Loucy (cell line): ENCODE results near the gene RFX3.

Experiments
- EZH2phosphoT487 ChIP-seq: fragments of 200-600 bp; IDR thresholded peaks from 2 replicates; pipeline ENCODE4 v1.6.1; 2018; ENCODE audit warnings: antibody characterized with exemption, mild to moderate bottlenecking, moderate library complexity, borderline replicate concordance
- TF ChIP-seq, protein P1 (sequence below): fragments of 200-600 bp; sonication (generic); conservative IDR thresholded peaks from 2 replicates; pipeline ENCODE4 v1.5.1; 2014; ENCODE audit warnings: mild to moderate bottlenecking, antibody characterized with exemption, low read length

DNA sequence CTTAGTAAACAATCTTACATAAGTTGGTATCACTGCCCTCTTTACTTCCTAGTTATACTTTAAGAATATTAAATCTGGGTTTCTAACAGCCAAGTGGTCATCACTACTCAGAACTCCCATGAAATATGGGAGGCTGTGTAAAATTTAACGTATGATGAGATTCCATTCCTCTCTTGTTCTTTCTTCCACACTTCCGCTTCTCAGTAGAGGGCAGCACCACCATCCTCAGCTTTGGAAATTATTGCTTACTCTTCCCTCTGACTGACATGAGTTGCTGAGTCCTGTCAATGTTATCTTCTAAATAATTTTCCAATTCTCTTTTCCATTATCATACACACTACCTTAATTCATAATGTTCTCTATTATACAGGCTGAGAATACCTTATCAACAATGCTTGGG, 194.0 kb downstream of the RFX3 start:
- TF ChIP-seq, protein P1, sequence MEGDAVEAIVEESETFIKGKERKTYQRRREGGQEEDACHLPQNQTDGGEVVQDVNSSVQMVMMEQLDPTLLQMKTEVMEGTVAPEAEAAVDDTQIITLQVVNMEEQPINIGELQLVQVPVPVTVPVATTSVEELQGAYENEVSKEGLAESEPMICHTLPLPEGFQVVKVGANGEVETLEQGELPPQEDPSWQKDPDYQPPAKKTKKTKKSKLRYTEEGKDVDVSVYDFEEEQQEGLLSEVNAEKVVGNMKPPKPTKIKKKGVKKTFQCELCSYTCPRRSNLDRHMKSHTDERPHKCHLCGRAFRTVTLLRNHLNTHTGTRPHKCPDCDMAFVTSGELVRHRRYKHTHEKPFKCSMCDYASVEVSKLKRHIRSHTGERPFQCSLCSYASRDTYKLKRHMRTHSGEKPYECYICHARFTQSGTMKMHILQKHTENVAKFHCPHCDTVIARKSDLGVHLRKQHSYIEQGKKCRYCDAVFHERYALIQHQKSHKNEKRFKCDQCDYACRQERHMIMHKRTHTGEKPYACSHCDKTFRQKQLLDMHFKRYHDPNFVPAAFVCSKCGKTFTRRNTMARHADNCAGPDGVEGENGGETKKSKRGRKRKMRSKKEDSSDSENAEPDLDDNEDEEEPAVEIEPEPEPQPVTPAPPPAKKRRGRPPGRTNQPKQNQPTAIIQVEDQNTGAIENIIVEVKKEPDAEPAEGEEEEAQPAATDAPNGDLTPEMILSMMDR, result peak; percentile 65
- no peak for TF ChIP-seq EZH2phosphoT487
